Measurements from ENCODE around the gene MBNL2. TPM values are rescaled to one million over a fixed set of nuclear protein-coding genes. Genes with fewer than 3 reads are reported as not detected.
"Not testable (repeated sequence)": the region's sequence is repeated elsewhere in the genome, so short reads cannot be mapped to it uniquely, and the experiment has no call there.

Gene MBNL2
- total and polyA plus RNA-seq, 2 of the 13 experiments (the other 11 are each of a cell fraction or from before 2014, with no cell fraction given): 30.8 to 59.0 TPM

DNA sequence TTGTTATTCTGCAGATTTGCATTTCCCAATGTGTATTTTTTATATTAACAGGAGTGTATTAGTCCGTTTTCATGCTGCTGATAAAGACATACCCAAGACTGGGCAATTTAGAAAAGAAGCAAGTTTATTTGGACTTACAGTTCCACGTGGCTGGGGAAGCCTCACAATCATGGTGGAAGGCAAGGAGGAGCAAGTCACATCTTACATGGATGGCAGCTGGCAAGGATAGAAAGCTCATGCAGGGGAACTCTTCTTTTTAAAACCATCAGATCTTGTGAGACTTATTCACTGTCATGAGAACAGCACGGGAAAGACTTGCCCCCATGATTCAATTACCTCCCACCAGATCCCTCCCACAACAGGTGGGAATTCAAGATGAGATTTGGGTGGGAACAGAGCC, 14.9 kb upstream of the MBNL2 start:
- peaks cover 14% of the 10 kb centered on the region for H3K4me1 ChIP-seq (ENCODE audit: insufficient read depth, low read length)
- BruUV-seq (replicated peaks); DNase-seq (ENCODE audit: low spot score); ATAC-seq; H2AFZ ChIP-seq (ENCODE audit: low read length); H3K27ac ChIP-seq (ENCODE audit: extremely low read length, insufficient read depth, low read length); H3K9ac ChIP-seq (ENCODE audit: insufficient read depth, low read depth, low read length); intact Hi-C loops (cut with micrococcal nuclease; ENCODE audit: unreplicated experiment); H3K4me3 ChIP-seq (replicated peaks in 1 of 3; ENCODE audit: insufficient read depth in 1 of 3, low read depth in 2 of 3, low read length in 3 of 3); H3K4me2 ChIP-seq (ENCODE audit: low read depth, low read length); H3K79me2 ChIP-seq (ENCODE audit: insufficient read depth, low read length); H3K27me3 ChIP-seq (ENCODE audit: control insufficient read depth in 1 of 2, insufficient read depth in 2 of 2, low read length in 2 of 2); FAIRE-seq; H3K36me3 ChIP-seq (replicated peaks in 1 of 2; ENCODE audit: control insufficient read depth in 1 of 2, insufficient read depth in 2 of 2, low read length in 2 of 2); POLR2A ChIA-PET; H4K20me1 ChIP-seq (ENCODE audit: insufficient read depth, low read length); CTCF ChIA-PET (ENCODE audit: low intra/inter-chr PET ratio, low total read pairs); in situ Hi-C loops (cut with HindIII; ENCODE audit: extremely low pct_ligation_motif_present, low pct_unique_long_range_greater_than_20kb); H3K9me3 ChIP-seq (ENCODE audit: low read length): not testable (repeated sequence)
- 33% methylated on average over 3 of the region's 3 CpGs for WGBS (ENCODE audit: low lambda C conversion rate)
- peak; percentile 86 for TF ChIP-seq ZNF431 (CRISPR knock-in tag; IDR thresholded peaks at IDR 0.05; ENCODE audit: borderline replicate concordance, low read depth)

DNA sequence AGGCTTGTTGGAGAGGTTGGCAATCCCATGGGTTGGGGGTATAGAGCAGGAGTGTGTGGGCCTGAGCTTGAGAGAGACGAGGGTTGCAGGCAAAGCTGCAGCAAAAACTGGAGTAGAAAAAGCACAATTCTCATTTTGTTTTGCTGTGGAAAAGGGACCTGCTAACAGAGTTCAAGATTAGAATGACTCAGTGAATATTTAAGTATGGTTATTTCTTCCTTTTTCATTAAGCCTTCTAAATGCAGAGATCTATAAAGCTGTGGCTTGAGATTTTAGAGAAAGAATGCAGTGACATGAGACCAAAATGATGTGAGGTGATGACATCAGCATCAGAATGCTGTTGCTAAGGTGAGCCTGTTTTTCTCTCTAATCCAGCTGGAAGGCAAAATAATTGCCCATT, 10.8 kb upstream of the MBNL2 start:
- Histone ChIP-seq H3K9me3 (ENCODE audit: low read length) (peaks cover 5% of the 10 kb centered on the region; the same call in 1 of the 2 replicates), H2AFZ (ENCODE audit: low read length) (no peak overlapping the region), H3K36me3 (replicated peaks in 1 of 2; ENCODE audit: control insufficient read depth in 1 of 2, insufficient read depth in 2 of 2, low read length in 2 of 2) (no peaks in the 10 kb centered on the region), H3K4me2 (ENCODE audit: low read depth, low read length) (no peak overlapping the region), H3K9ac (ENCODE audit: insufficient read depth, low read depth, low read length) (no peak overlapping the region), H3K4me1 (ENCODE audit: insufficient read depth, low read length) (peaks cover 23% of the 10 kb centered on the region), H3K79me2 (ENCODE audit: insufficient read depth, low read length) (no peaks in the 10 kb centered on the region), H3K4me3 (replicated peaks in 1 of 3; ENCODE audit: insufficient read depth in 1 of 3, low read depth in 2 of 3, low read length in 3 of 3) (no peak overlapping the region), H3K27me3 (ENCODE audit: control insufficient read depth in 1 of 2, insufficient read depth in 2 of 2, low read length in 2 of 2) (no peaks in the 10 kb centered on the region), H4K20me1 (ENCODE audit: insufficient read depth, low read length) (no peaks in the 10 kb centered on the region), H3K27ac (ENCODE audit: extremely low read length, insufficient read depth, low read length) (no peak overlapping the region)
- BruUV-seq (replicated peaks): no TSS peak
- FAIRE-seq: no peak
- intact Hi-C loops (cut with micrococcal nuclease; ENCODE audit: unreplicated experiment) (loop anchor here (5.0 kb wide), 1 partner anchor 184 kb away; no protein-coding TSS in a partner anchor), in situ Hi-C loops (cut with HindIII; ENCODE audit: extremely low pct_ligation_motif_present, low pct_unique_long_range_greater_than_20kb) (loop anchor here (5.0 kb wide), 1 partner anchor 99 kb away; no protein-coding TSS in a partner anchor)
- no peak for ATAC-seq
- WGBS (ENCODE audit: low lambda C conversion rate): 82% methylated on average over 1 of the region's 1 CpG
- CTCF ChIA-PET (ENCODE audit: low intra/inter-chr PET ratio, low total read pairs): interaction anchor here (2.1 kb wide), 1 partner anchor 101 kb away, joined by 21 read pairs; no protein-coding TSS in a partner anchor
- DNase-seq (ENCODE audit: low spot score): no peak
- POLR2A ChIA-PET: no interaction called here
- TF ChIP-seq ZNF12 (CRISPR knock-in tag; IDR thresholded peaks at IDR 0.05) (no peak), ZNF20 (CRISPR knock-in tag; IDR thresholded peaks at IDR 0.05) (no peak), ZNF879 (CRISPR knock-in tag; IDR thresholded peaks at IDR 0.05) (no peak), ZNF572 (CRISPR knock-in tag; IDR thresholded peaks at IDR 0.05) (no peak), ZFP37 (CRISPR knock-in tag; IDR thresholded peaks at IDR 0.05; ENCODE audit: borderline replicate concordance) (no peak), ZNF543 (CRISPR knock-in tag; IDR thresholded peaks at IDR 0.05) (no peak), FOXM1 (CRISPR knock-in tag; IDR thresholded peaks at IDR 0.05) (no peak), ZNF44 (CRISPR knock-in tag; IDR thresholded peaks at IDR 0.05) (no peak), ZC3H4 (CRISPR knock-in tag; IDR thresholded peaks at IDR 0.05; ENCODE audit: borderline replicate concordance) (no peak), RAD51 (IDR thresholded peaks at IDR 0.05; ENCODE audit: borderline replicate concordance) (no peak)
- TF ChIP-seq, protein P1, sequence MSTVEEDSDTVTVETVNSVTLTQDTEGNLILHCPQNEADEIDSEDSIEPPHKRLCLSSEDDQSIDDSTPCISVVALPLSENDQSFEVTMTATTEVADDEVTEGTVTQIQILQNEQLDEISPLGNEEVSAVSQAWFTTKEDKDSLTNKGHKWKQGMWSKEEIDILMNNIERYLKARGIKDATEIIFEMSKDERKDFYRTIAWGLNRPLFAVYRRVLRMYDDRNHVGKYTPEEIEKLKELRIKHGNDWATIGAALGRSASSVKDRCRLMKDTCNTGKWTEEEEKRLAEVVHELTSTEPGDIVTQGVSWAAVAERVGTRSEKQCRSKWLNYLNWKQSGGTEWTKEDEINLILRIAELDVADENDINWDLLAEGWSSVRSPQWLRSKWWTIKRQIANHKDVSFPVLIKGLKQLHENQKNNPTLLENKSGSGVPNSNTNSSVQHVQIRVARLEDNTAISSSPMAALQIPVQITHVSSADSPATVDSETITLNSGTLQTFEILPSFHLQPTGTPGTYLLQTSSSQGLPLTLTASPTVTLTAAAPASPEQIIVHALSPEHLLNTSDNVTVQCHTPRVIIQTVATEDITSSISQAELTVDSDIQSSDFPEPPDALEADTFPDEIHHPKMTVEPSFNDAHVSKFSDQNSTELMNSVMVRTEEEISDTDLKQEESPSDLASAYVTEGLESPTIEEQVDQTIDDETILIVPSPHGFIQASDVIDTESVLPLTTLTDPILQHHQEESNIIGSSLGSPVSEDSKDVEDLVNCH (CRISPR knock-in tag; IDR thresholded peaks at IDR 0.05): no peak
- TF ChIP-seq, protein P2, sequence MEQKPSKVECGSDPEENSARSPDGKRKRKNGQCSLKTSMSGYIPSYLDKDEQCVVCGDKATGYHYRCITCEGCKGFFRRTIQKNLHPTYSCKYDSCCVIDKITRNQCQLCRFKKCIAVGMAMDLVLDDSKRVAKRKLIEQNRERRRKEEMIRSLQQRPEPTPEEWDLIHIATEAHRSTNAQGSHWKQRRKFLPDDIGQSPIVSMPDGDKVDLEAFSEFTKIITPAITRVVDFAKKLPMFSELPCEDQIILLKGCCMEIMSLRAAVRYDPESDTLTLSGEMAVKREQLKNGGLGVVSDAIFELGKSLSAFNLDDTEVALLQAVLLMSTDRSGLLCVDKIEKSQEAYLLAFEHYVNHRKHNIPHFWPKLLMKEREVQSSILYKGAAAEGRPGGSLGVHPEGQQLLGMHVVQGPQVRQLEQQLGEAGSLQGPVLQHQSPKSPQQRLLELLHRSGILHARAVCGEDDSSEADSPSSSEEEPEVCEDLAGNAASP (CRISPR knock-in tag; IDR thresholded peaks at IDR 0.05; ENCODE audit: borderline replicate concordance): no peak
- TF ChIP-seq, protein P3, sequence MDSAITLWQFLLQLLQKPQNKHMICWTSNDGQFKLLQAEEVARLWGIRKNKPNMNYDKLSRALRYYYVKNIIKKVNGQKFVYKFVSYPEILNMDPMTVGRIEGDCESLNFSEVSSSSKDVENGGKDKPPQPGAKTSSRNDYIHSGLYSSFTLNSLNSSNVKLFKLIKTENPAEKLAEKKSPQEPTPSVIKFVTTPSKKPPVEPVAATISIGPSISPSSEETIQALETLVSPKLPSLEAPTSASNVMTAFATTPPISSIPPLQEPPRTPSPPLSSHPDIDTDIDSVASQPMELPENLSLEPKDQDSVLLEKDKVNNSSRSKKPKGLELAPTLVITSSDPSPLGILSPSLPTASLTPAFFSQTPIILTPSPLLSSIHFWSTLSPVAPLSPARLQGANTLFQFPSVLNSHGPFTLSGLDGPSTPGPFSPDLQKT (CRISPR knock-in tag; IDR thresholded peaks at IDR 0.05; ENCODE audit: borderline replicate concordance): no peak
